ENCODE results near the gene CSNK1G2. TPM values are rescaled to one million over a fixed set of nuclear protein-coding genes. Genes with fewer than 3 reads are reported as not detected.

CSNK1G2 gene
- total RNA-seq, 1 experiment from 2014 or later: 126 TPM

DNA sequence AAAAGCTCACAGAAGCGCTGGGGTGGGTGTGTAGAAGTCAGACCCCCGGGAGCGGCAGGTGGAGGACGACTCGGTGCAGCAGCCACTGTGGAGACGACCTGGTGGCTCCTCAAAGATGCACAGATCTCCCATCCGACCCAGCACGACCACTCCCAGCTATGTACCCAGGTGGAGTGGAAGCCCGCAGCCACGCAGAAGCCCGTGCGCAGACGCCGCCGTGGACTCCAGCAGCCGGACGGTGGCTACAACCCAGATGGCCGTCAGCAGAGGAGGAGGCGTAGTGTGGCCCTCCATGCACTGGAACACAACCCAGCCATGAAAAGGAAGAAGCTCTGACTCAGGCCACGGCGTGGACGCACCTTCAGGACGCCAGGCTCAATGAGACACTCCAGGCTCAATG is 21.7 kb downstream of the CSNK1G2 start (continued):
- TF ChIP-seq, protein P1, sequence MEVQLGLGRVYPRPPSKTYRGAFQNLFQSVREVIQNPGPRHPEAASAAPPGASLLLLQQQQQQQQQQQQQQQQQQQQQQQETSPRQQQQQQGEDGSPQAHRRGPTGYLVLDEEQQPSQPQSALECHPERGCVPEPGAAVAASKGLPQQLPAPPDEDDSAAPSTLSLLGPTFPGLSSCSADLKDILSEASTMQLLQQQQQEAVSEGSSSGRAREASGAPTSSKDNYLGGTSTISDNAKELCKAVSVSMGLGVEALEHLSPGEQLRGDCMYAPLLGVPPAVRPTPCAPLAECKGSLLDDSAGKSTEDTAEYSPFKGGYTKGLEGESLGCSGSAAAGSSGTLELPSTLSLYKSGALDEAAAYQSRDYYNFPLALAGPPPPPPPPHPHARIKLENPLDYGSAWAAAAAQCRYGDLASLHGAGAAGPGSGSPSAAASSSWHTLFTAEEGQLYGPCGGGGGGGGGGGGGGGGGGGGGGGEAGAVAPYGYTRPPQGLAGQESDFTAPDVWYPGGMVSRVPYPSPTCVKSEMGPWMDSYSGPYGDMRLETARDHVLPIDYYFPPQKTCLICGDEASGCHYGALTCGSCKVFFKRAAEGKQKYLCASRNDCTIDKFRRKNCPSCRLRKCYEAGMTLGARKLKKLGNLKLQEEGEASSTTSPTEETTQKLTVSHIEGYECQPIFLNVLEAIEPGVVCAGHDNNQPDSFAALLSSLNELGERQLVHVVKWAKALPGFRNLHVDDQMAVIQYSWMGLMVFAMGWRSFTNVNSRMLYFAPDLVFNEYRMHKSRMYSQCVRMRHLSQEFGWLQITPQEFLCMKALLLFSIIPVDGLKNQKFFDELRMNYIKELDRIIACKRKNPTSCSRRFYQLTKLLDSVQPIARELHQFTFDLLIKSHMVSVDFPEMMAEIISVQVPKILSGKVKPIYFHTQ (CRISPR knock-in tag; IDR thresholded peaks at IDR 0.05): no peak
- TF ChIP-seq, protein P2, sequence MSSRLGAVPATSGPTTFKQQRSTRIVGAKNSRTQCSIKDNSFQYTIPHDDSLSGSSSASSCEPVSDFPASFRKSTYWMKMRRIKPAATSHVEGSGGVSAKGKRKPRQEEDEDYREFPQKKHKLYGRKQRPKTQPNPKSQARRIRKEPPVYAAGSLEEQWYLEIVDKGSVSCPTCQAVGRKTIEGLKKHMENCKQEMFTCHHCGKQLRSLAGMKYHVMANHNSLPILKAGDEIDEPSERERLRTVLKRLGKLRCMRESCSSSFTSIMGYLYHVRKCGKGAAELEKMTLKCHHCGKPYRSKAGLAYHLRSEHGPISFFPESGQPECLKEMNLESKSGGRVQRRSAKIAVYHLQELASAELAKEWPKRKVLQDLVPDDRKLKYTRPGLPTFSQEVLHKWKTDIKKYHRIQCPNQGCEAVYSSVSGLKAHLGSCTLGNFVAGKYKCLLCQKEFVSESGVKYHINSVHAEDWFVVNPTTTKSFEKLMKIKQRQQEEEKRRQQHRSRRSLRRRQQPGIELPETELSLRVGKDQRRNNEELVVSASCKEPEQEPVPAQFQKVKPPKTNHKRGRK (CRISPR knock-in tag; IDR thresholded peaks at IDR 0.05; ENCODE audit: borderline replicate concordance): no peak
- TF ChIP-seq CBFB (CRISPR knock-in tag; IDR thresholded peaks at IDR 0.05; ENCODE audit: low read depth) (no peak), ZNF416 (CRISPR knock-in tag; IDR thresholded peaks at IDR 0.05) (no peak), MYBL2 (CRISPR knock-in tag; IDR thresholded peaks at IDR 0.05) (no peak), ATF3 (CRISPR knock-in tag; conservative IDR thresholded peaks at IDR 0.05) (no peak), TP53 (CRISPR knock-in tag; IDR thresholded peaks at IDR 0.05) (no peak), FOXJ3 (CRISPR knock-in tag; IDR thresholded peaks at IDR 0.05; ENCODE audit: borderline replicate concordance) (no peak), OVOL2 (CRISPR knock-in tag; IDR thresholded peaks at IDR 0.05; ENCODE audit: borderline replicate concordance) (no peak), TEAD4 (CRISPR knock-in tag; IDR thresholded peaks at IDR 0.05) (no peak), GTF2I (CRISPR knock-in tag; conservative IDR thresholded peaks at IDR 0.05) (no peak)

- POLR2A ChIA-PET: no interaction called here
- CTCF ChIA-PET: no interaction called here
- Mint-ChIP-seq H3K9me3 (no peaks in the 10 kb centered on the region), H3K36me3 (peaks cover 6% of the 10 kb centered on the region), H3K27me3 (ENCODE audit: low read depth) (no peaks in the 10 kb centered on the region), H3K4me1 (no peaks in the 10 kb centered on the region), H3K27ac (no peak overlapping the region), H3K4me3 (no peak overlapping the region)
- no peak for DNase-seq (ENCODE audit: low spot score)
- no peak for ATAC-seq
- TF ChIP-seq ZNF263 (CRISPR knock-in tag; IDR thresholded peaks at IDR 0.05; ENCODE audit: low read depth) (no peak), ZNF532 (CRISPR knock-in tag; IDR thresholded peaks at IDR 0.05; ENCODE audit: borderline replicate concordance) (no peak), FOXJ3 (CRISPR knock-in tag; IDR thresholded peaks at IDR 0.05; ENCODE audit: borderline replicate concordance) (no peak), OVOL2 (CRISPR knock-in tag; IDR thresholded peaks at IDR 0.05; ENCODE audit: borderline replicate concordance) (no peak), USF2 (CRISPR knock-in tag; IDR thresholded peaks at IDR 0.05) (no peak), KAT7 (CRISPR knock-in tag; IDR thresholded peaks at IDR 0.05; ENCODE audit: borderline replicate concordance) (no peak), SMAD4 (CRISPR knock-in tag; IDR thresholded peaks at IDR 0.05) (no peak), FOXP1 (CRISPR knock-in tag; IDR thresholded peaks at IDR 0.05; ENCODE audit: borderline replicate concordance) (no peak), ARID4B (CRISPR knock-in tag; IDR thresholded peaks at IDR 0.05; ENCODE audit: borderline replicate concordance) (no peak)
- TF ChIP-seq, protein P3, sequence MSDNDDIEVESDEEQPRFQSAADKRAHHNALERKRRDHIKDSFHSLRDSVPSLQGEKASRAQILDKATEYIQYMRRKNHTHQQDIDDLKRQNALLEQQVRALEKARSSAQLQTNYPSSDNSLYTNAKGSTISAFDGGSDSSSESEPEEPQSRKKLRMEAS (CRISPR knock-in tag; IDR thresholded peaks at IDR 0.05): no peak
These were observed 26.2 kb downstream of the CSNK1G2 start for GRCh38 chr19:1967087-1967608.

All from WTC11 (cell line).